Thymus (tissue), 11 donors: Measurements from ENCODE around the gene ANO10. TPM values are rescaled to one million over a fixed set of nuclear protein-coding genes. Genes with fewer than 3 reads are reported as not detected.
A peak's percentile ranks its signal among the peaks of the same experiment; 100 is the strongest.

Experiments used
- DNase-seq, 9 donors: peaks; one replicate each; pipeline ENCODE4 v3.0.0-alpha.2; 2013; ENCODE audit warnings: low spot score in 9 of 9, low read depth in 6 of 9, missing footprints in 1 of 9
- H3K27ac ChIP-seq, 2 donors: one replicate each; pipeline ENCODE4 v1.5.1; 2013; ENCODE audit warnings: control low read depth in 1 of 2, low read depth in 1 of 2, low read length in 1 of 2, mild to moderate bottlenecking in 1 of 2, moderate library complexity in 1 of 2
- H3K27me3 ChIP-seq, 2 donors: one replicate each; pipeline ENCODE4 v1.5.1; 2013; ENCODE audit warnings: low read length in 1 of 2; ENCODE audit not compliant: control insufficient read depth in 2 of 2, insufficient read depth in 1 of 2
- H3K36me3 ChIP-seq, 2 donors: one replicate each; pipeline ENCODE4 v1.5.1; 2013; ENCODE audit warnings: low read length in 1 of 2, mild to moderate bottlenecking in 1 of 2, moderate library complexity in 1 of 2; ENCODE audit not compliant: control insufficient read depth in 2 of 2, insufficient read depth in 2 of 2
- H3K4me1 ChIP-seq, 2 donors: one replicate each; pipeline ENCODE4 v1.5.1; 2013; ENCODE audit warnings: low read length in 2 of 2; ENCODE audit not compliant: control insufficient read depth in 2 of 2, insufficient read depth in 2 of 2
- H3K4me3 ChIP-seq, 2 donors: one replicate each; pipeline ENCODE4 v1.5.1; 2013; ENCODE audit warnings: low read length in 2 of 2, control low read depth in 1 of 2, mild to moderate bottlenecking in 1 of 2
- H3K9me3 ChIP-seq, 2 donors: one replicate each; pipeline ENCODE4 v1.5.1; 2013; ENCODE audit warnings: low read length in 1 of 2, mild to moderate bottlenecking in 1 of 2; ENCODE audit not compliant: control insufficient read depth in 2 of 2, insufficient read depth in 1 of 2
- WGBS: extraction: QIAGEN DNeasy Blood & Tissue Kit; methylation state at CpG from one replicate; pipeline ENCODE4 v1.1.7; 2013; 5-methylcytosine and 5-hydroxymethylcytosine counted together
- polyA plus RNA-seq: library from polyadenylated mRNA; stranded (reverse); fragments of 200-250 nt; gene quantifications from one replicate; pipeline ENCODE4 v1.2.3, GENCODE V29; 2013
- total RNA-seq: library from RNA; stranded (reverse); fragments of 120-200 nt; gene quantifications from one replicate; pipeline ENCODE4 v1.2.4, GENCODE V29; 2013
- donor health status: healthy.

ANO10 gene
- total and polyA plus RNA-seq, 2 donors = 5.2 to 8.7 TPM

DNA sequence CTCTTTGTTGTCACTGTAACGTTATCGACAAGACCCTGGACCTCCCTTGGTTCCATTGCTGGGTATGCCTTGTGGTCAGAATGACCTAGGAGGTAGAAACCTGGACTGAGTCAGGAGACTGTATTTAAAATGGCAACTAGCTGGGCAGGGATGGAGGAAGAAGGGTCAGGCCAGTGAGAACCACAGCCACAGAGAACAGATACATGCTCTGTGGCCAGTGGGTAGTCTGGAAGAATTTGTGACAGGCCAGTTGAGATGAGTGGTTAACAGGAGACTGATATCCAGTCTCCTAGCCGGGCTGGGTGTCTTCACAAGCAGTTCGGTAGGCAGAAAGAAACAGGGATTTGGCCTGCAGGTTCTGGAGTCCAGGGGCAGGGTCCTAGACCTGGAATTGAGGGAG, 276.6 kb downstream of the ANO10 start:
- 98% methylated on average over 4 of the region's 4 CpGs for WGBS
- no peaks in the 10 kb centered on the region for H3K27me3 ChIP-seq
- peaks cover 74 to 87% of the 10 kb centered on the region in 2 donors for H3K36me3 ChIP-seq
- no peak for DNase-seq
- peak overlapping the region; percentile 93 to 99 for H3K27ac ChIP-seq
- H3K9me3 ChIP-seq = peaks cover 0 to 8% of the 10 kb centered on the region in 2 donors
- no peak overlapping the region for H3K4me3 ChIP-seq
- peaks cover 52 to 60% of the 10 kb centered on the region in 2 donors for H3K4me1 ChIP-seq

DNA sequence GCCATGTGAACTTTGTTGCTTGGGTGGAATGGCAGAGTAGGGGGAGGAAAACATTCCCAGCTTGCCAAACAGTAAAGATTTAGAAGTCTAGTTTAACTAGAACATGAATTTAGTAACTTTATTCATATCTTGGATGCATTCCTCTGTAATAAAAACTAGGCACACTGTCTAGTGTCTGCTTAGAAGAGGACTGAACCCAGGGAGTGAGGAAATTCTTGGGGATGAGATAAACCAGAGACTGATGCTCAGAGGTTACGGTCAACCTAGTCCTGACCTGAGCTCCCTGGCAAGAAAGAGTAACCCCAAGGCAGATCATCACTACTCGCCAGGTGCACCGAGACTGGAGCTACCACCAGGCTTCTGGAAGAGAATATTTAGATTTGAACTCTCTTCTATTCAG, 277.3 kb downstream of the ANO10 start:
- Histone ChIP-seq H3K4me3 (no peak overlapping the region), H3K4me1 (peaks cover 48 to 56% of the 10 kb centered on the region in 2 donors), H3K9me3 (peaks cover 0 to 8% of the 10 kb centered on the region in 2 donors), H3K36me3 (peaks cover 74 to 84% of the 10 kb centered on the region in 2 donors), H3K27ac (peak overlapping the region; percentile 93 to 99), H3K27me3 (no peaks in the 10 kb centered on the region)
- no peak for DNase-seq
- 98% methylated on average over 3 of the region's 3 CpGs for WGBS

DNA sequence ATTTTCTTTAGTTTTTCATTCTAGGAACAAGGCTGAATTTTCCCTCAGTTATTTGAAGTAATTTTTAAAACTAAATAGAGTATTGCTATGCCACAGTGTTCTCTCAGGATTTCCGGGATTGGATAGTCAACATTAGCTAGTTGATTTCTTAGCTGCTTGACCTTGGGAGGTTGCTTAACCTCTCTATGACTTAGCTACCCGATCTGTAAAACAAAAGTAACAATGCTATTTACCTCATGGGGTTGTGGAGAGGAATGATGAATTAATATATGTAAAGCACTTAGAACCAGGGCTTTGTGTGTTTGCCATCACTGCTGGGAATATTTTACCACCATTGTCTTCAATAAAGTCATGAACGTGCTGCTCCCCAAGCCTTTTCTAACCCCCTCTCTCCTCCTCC, 278.0 kb downstream of the ANO10 start:
- Histone ChIP-seq H3K27ac (peak overlapping the region in 1 of 2 donors; percentile 18), H3K4me3 (no peak overlapping the region), H3K27me3 (no peaks in the 10 kb centered on the region), H3K9me3 (peaks cover 1 to 8% of the 10 kb centered on the region in 2 donors), H3K4me1 (peaks cover 46 to 54% of the 10 kb centered on the region in 2 donors), H3K36me3 (peaks cover 79 to 87% of the 10 kb centered on the region in 2 donors)
- WGBS = 96% methylated on average over 3 of the region's 3 CpGs
- no peak for DNase-seq

DNA sequence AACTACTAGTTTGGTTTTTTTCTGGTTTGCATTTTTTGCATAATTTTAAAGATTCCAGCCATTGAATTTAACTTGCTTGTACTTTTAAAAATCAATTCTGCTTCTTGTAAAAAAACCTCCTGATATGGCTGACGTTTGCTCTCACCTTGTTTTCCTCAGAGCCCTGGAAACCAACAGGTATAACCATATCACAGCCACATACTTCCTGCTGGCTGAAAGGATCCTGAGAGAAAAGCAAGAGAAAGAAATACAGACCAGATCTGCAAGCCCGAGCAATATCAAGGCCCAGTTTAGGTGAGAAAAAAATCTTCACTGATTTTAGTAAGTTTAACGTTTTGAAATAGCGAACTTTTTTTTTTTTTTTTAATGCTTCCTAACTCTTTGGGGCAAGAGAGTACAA, 278.6 kb downstream of the ANO10 start:
- DNase-seq = peak in 1 of 9 donors; percentile 47
- Histone ChIP-seq H3K27me3 (no peaks in the 10 kb centered on the region), H3K36me3 (peaks cover 73 to 85% of the 10 kb centered on the region in 2 donors), H3K9me3 (peaks cover 3 to 6% of the 10 kb centered on the region in 2 donors), H3K27ac (no peak overlapping the region), H3K4me1 (peaks cover 40 to 48% of the 10 kb centered on the region in 2 donors), H3K4me3 (no peak overlapping the region)
- WGBS = 78% methylated on average over 4 of the region's 4 CpGs

DNA sequence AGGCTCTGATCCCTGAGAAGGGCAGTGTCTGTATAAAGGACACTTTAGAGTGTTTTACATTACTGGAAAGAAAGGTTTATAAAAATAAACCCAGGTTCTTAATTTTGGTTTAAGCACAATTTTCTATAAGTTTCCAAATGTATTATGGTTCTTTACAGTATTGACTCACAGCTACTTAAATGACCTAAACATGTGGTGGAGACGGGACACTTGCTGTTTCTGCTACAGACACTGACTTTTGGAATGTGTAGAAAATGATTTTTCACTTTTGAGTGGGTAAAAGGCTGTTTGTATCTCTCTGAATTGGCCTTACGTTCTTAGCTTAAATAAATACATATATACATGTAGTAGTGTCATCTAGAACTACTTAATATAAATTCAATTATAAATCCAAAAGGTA, 280.0 kb downstream of the ANO10 start:
- 97% methylated on average over 2 of the region's 2 CpGs for whole genome bisulfite sequencing
- no peak for DNase-seq
- Histone ChIP-seq H3K4me1 (peaks cover 28 to 34% of the 10 kb centered on the region in 2 donors), H3K4me3 (no peak overlapping the region), H3K27ac (no peak overlapping the region), H3K27me3 (no peaks in the 10 kb centered on the region), H3K9me3 (peaks cover 11 to 12% of the 10 kb centered on the region in 2 donors), H3K36me3 (peaks cover 74 to 86% of the 10 kb centered on the region in 2 donors)

DNA sequence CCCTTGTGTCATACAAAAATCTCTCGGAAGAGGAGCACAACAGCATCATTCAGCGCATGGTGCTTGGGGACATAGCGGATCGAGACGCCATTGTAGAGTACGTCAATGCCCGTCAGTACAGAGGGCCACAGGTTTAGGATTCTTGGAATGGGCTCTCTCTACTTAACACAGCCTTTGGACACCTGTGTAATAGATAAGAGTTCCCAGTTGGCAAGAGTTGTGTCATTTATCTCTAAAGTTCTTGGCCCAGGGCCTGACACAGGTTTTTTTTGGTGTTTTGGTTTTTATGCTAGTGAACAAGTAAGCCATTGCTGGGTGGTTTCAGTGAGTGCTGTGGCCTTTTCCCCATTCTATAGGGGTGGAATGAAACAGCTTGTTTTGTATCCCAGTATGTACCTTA, 281.4 kb downstream of the ANO10 start:
- Histone ChIP-seq H3K27me3 (no peaks in the 10 kb centered on the region), H3K9me3 (peaks cover 14 to 19% of the 10 kb centered on the region in 2 donors), H3K4me1 (peaks cover 19 to 22% of the 10 kb centered on the region in 2 donors), H3K27ac (peak overlapping the region in 1 of 2 donors; percentile 31), H3K4me3 (no peak overlapping the region), H3K36me3 (peaks cover 81 to 86% of the 10 kb centered on the region in 2 donors)
- DNase-seq = no peak
- WGBS = over 99% methylated on average over 7 of the region's 7 CpGs

DNA sequence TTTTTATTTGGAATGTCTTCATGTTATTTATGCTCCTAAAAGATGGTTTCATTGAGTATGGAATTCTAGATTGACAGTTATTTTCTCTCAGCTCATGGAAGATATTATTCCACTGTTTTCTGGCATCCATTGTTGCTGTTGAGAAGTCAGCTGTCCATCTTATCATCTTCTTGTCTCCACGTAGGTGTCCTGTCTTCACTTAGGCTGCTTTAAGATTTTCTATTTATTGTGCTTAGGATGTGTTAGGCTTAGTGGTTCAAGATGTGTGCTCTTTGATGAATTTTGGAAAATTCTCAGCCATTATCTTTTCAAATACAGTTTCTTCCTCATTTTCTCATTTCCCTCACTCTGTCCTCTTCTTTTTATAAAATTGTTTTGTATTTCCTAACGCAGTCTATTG, 283.5 kb downstream of the ANO10 start:
- peaks cover 17 to 27% of the 10 kb centered on the region in 2 donors for H3K9me3 ChIP-seq

DNA sequence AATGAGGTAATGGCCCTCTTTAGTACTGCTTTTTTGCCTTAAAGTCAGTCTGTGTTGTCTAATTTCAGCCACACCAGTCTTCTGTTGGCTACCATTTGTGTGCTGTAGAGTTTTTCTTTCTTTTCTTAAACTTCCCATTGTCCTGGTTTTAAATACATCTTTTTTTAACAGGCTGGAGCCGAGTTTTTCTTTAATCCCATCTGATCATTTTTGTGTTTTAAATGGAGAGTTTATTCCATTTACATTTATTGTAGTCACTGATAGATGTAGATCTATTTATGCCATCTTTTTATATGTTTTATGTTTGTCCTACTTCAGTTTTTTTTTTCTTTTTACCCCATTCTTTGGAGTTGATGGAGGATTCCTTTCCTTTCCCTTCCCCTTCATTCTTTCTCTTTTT, 286.0 kb downstream of the ANO10 start:
- Histone ChIP-seq H3K9me3 (peaks cover 17 to 27% of the 10 kb centered on the region in 2 donors), H3K36me3 (peaks cover 56 to 73% of the 10 kb centered on the region in 2 donors), H3K4me1 (peaks cover 0 to 3% of the 10 kb centered on the region in 2 donors), H3K27ac (no peak overlapping the region), H3K27me3 (no peaks in the 10 kb centered on the region), H3K4me3 (no peak overlapping the region)
- no peak for DNase-seq
- WGBS = 93% methylated on average over 1 of the region's 1 CpG

More for the DNA sequence above, 283.5 kb downstream of the ANO10 start:
- DNase-seq = peak in 1 of 9 donors; percentile 43
- H3K27me3 ChIP-seq = no peaks in the 10 kb centered on the region
- no peak overlapping the region for H3K27ac ChIP-seq
- WGBS = 97% methylated on average over 2 of the region's 2 CpGs
- H3K4me3 ChIP-seq = no peak overlapping the region
- H3K4me1 ChIP-seq = peaks cover 5 to 9% of the 10 kb centered on the region in 2 donors
- peaks cover 75 to 84% of the 10 kb centered on the region in 2 donors for H3K36me3 ChIP-seq

DNA sequence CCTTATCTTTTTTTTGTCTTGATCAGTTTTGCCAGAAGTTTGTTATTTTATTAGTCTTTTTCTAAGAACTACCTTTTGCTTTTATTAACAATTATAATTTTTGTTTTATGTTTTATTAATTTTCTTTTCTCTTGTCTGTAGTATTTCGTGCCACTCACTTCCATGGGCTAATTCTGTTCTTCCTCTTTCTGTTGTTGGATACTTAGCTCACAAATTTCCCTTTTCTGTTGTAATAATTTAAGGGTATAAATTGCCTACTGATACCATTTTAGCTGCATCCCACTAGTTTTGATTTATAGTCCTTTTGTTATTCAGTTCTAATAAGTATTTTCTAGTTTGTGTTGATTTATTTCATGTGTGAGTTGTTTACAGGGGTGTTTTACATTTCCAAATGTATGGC, 286.8 kb downstream of the ANO10 start:
- Histone ChIP-seq H3K9me3 (peaks cover 17 to 27% of the 10 kb centered on the region in 2 donors), H3K4me3 (no peak overlapping the region), H3K27ac (no peak overlapping the region), H3K4me1 (peaks cover 3 to 9% of the 10 kb centered on the region in 2 donors), H3K27me3 (no peaks in the 10 kb centered on the region), H3K36me3 (peaks cover 48 to 65% of the 10 kb centered on the region in 2 donors)
- WGBS = 97% methylated on average over 1 of the region's 1 CpG
- DNase-seq = no peak
